Medulla oblongata (tissue), 1 donor: Measurements from ENCODE around the gene ARFIP1.

Experiments
- DNase-seq: peaks from one replicate; pipeline ENCODE4 v3.0.0-alpha.2; 2015; ENCODE audit errors: extremely low spot score

The ARFIP1 gene

DNA sequence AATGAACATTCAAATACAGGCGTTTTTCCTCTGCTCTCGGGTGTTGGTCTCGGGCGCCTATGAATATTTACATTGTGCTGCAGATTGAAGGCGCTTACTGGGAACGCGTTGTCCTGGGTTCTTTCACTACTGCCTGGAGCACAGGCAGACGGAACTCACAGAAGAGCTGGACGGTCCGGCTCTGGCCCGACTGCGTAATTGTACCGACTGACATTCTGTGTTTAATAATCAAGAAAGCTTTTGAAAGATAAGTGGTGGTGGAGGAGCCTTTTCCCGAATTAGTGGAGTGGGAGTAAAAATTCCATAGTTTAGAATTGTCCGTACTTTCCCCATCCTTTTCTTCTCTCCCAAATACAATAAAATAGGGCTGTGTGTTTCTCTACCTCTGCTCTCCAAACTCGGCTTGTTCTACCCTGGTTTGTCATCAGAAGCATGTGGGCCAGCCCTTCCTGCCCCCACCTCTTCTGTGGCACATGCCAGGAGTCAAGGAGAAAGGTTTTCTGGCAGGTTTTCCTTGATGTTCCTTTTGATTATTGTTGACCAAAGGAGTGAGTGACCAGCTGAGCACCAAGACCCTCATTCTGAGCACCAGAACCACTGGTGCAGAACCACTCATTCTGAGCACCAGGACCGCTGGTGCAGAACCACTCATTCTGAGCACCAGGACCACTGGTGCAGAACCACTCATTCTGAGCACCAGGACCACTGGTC lies 158.6 kb downstream of the ARFIP1 start:
- DNase-seq: peak; percentile 12

DNA sequence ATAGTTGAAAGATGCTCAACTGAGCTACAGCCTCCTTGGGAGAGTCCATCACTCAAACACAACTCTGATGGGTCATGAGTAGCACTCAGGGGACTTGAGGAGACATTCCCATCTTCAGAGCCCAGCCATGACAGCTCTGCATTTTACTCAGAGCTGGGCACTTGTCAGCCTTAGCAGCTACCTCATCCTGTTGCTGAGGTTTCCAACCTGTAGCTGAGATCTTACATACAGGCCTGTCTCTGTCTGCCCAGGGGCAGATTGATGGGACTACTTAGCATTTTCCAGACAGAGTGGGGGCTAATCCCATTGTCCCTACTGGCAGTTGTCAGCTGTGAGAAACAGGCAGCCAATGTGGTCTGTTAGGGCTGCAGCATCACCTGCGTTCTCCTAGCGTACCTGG lies 159.9 kb downstream of the ARFIP1 start:
- no peak for DNase-seq

- DNase-seq: no peak
Measured at GRCh38 chr4:152940461-152940860, 160.7 kb downstream of the ARFIP1 start.

- DNase-seq: no peak
Measured at GRCh38 chr4:152941411-152941810, 161.7 kb downstream of the ARFIP1 start.

DNA sequence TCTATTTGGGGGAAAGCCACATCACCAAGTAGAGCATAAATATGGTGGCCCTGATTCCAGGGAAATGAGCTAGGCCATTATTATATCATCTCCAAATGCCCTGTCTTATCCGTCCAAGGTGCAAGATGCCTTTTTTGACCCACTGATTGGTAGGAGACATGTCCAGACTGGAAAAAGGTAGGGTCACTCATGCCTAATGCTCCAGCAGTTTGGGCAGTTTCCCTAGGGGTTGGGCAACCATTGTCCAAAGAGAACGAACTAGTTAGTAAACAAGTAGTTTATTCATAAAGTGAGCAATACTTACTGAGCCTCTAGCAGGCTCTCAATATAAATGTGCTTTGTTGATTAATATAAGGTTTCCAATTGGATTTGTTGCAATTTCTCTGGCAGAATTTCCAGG lies 162.6 kb downstream of the ARFIP1 start:
- no peak for DNase-seq

DNA sequence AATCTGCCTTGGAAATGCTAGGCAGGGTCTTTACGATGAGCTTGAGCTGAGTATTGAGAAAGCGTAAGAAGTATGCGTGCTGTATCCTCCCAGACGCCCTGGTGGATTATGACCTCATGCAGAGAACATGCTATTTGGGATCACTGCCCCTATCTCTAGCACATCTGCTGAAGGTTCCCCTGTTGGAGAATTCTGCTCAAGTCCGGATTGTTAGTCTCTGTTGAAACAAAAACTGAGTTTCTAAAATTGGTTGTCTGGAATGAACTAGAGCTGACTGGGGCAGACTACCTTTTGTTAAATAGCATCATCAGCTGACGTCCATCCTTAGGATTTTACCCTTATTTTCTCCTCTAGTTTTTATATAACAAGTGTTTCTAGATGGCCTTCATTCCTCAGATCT lies 163.9 kb downstream of the ARFIP1 start:
- DNase-seq: no peak

DNA sequence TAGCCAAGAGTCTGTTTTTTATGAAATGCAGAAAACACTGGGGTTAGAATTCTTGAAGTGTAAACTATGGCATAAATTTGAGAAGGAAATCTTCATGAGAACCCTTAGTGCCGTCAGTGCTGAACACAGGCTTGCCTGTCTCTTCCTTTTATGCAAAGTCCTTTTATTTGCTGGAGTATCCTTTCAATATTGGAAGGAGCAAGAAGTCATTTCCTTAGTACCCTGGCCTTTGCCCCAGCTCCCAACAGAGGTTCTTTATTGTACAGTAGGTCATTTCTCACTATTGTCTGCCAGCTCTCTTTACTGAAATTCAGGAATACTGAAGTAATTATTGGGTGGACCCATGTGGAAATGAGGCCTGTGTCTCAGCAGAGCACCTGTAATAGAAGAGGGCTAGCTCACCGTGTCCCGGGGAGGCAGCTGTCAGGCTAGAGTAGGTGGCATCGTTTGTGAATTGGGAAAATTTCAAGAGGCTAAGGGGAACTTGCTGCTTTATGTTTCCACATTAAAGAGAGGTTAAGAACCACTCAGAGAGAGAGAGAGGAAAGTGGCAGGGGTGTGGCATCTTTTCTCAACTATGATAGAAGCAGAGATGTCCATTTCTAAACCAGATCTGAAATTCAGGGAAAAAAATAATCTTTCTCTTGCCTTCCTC lies 165.0 kb downstream of the ARFIP1 start:
- no peak for DNase-seq

- no peak for DNase-seq
Measured at GRCh38 chr4:152945639-152946038, 165.9 kb downstream of the ARFIP1 start.

DNA sequence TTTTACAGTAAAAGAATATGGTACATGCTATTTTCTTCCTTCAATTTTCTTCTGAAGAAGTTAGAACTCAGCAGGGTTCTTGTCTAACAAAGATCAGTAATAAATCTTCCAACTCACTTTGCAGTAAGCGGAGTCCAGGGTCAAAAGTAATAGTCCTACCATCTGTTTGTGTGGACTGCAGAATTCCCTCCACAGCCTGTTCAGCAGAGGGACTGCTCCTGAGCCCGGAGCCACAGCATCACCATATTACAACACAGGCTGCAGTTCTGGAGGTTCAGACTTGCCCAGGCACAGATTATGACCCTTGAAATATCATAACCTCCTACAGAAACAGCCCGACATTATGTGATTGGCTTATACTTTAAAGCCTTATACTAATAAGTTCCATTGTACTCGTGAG lies 166.7 kb downstream of the ARFIP1 start:
- no peak for DNase-seq

DNA sequence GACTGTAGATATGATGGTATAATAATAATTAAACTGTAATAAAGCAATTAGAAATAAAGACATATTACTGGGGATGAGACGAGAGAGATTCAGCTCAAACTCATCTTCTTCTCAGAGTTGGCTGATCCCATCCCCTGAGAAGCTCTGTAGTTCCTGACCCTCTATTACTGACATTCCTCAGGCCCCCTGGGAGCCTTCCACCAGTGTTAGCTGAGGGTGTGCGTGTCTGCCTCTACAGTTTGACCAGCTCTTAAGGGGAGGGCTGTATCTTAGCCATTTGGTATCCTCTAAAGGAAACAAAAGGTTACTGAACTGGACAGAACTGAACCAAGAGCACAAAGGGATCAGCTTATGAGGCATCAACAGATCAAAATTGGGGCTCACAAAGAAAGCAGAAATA lies 167.6 kb downstream of the ARFIP1 start:
- DNase-seq: no peak

GRCh38 chr4:152949930-152950329 lies 170.2 kb downstream of the ARFIP1 start:
- DNase-seq: no peak

GRCh38 chr4:152950402-152951274 lies 170.9 kb downstream of the ARFIP1 start:
- no peak for DNase-seq

DNA sequence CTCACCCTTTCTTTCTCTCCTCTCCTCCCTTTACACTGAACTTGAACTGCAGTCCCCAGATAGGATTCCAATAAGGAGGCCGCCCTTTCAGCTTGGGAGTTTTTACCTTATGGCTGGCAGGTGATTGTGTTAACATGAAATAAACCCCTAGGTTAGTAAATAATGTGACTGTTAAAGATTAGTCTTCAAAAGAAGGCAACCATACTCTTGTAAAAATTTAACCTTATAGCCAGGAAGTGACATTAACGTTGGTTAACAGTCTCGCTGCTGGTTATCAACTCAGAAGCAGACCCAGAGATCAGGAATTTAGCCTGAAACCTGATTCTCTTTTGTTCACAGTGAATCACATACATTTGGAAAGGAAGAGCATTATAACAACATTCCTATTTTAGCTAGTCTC lies 171.6 kb downstream of the ARFIP1 start:
- no peak for DNase-seq

DNA sequence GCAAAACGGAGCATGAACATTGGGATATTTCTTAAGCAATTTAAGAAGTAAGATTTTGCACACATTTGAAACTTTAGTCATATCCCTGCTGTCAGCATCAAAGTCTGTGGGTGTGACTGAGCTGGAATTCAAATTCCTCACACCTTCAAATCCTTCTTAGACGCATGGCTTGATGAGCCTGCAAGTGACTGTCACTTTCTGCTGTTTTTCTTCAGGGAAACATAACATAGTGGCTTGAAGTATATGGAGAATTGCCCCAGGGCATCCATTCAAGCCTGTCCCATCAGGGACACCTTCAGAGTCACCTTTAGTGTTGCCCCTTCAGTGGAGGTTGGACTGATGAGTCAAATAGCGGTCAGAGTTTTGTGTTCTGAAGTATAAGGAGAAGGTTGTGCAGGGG lies 173.8 kb downstream of the ARFIP1 start:
- no peak for DNase-seq

DNA sequence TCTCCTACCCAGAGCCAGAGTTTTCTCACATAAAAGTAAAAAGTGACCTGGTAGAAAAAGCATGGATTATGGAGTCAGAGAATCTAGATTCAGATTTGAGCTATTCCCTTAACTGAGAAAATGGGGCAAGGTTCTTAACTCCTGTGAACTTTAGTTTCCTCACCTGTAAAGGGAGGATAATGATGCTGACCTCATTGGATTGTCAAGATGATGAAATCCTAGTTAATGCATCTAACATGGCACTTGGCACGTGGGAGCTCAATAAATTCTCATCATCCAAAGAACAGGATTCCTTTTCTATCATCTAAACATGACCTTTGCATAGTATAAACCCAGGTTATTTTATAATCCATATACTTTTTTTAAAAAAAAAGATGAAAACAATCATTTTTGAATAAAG lies 175.0 kb downstream of the ARFIP1 start:
- no peak for DNase-seq

DNA sequence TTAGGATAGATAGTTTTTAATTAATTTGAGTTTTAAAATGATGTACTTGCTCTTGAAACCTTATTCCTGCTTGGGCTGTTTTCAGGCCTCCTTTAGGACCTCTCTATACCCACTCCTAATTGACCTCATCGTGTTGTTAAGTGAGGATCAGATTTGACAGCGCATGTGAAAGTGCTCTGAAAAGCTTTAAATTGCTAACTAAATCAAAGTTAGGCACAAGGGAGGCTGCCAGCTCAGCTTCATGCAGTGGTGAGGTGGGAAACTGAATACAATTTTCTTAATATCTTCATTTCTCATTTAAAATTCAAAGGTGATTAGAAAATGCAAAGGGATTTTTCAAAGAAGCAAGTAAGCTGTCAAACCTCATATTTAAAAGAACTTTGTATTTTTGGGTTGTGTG lies 176.4 kb downstream of the ARFIP1 start:
- DNase-seq: no peak

DNA sequence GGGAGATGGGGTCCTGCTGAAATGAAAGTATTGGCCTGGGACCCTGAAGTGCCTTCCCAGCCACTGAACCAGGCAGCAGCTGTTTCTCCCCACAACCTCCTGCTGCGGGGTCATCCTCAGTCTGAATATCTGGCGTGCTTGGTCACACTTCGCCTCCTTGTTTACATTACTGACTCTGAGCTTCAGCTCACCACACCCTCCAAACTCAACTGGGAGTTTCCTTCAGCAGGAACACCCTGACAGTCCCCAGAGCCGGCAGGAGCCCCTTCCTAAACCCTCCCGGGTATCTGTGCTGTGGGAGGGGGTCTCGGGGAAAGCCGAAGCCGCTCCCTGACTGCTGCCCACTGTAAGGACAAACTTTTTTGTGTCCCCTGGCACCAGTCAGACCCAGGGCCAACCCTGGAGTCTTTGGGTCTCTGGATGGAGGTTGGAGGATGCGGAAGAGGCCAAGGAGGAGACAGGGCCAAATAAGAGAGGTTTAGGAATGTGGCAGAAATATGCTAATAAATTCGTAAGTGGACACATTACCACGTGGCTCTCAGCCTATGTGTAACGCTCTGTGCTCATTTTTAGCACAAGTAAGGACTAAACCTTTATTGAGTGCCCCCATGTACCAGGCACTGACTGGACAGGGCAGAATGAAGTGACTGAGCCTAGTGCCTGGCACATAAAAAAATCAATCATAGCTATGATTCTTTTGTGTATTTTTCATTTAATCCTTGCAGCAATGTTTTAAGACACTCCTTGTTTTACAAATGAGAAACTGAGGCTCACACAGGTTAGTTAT lies 177.1 kb downstream of the ARFIP1 start:
- DNase-seq: no peak

GRCh38 chr4:152957437-152958171 lies 177.8 kb downstream of the ARFIP1 start:
- no peak for DNase-seq

DNA sequence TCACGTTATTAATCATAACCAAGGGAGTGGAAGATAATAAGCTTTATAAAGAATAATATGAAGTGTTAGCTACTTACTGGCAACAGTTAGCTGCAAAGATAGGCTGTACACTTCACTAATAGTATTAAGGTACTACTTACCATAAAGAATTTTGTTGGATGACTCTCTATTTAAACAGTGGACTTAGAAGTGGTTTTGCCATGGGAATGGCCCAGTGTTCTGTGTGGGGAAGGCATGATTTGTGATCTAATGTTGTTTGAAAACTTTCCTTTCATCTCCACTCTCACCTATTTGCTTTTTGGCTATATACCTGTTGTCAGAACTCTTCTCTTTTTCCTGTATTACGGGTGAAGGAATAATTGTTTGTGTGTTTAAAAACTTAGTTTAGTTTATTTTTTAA lies 179.3 kb downstream of the ARFIP1 start:
- DNase-seq: no peak

DNA sequence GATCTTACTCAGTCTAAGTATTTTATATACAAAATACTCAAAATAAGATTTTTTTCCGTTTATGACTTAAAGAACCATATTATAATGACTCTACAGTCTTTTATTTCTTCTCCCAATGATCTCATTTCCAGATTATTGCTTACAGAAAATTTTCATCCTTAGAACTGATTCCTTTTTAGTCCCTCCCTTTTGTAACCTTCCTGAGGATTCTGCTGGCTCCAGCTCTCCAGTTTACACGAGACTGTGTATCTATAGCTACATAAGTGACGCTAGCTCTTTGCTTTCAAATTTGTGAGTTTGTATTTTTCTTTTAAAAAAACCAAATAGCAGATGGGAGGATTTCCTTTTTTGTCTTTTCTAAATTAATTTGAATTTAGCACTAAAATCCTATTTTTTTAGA lies 180.3 kb downstream of the ARFIP1 start:
- no peak for DNase-seq
